ENCODE data around the gene WNT1.
A peak's percentile ranks its signal among the peaks of the same experiment; 100 is the strongest.

WNT1 gene

DNA sequence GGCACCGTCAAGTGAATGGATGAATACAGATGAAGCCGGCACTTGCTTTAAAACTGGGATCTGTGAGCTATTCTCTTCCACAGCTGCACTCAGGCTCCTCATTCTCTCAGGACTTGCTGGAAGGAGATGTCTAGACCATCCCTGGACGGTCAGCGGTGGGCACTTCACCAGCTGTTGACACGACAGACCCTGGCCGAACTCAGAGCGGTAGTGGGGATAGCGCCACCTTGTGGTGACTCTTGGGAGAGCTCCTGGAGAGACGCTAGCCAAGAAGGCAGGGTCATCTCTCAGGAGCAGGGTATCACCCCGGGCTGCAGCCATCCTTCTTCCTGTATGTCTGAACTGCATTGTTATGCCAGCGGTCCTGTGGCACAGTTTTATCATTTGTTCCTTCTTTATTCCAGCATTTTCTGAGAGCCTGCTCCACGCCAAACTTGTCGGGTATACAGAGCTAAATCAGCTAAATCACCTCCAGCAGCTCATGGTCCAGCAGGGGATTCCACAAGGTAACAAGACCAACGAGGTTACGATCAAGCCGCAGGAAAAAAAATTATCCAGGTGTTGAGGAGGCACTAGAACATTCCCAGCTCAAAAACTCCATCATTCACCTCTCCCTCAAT lies 10.0 kb downstream of the WNT1 start:
- TF ChIP-seq CTCF (conservative IDR thresholded peaks at IDR 0.05; ENCODE audit: low read length) = peak; percentile 85
- H3K4me3 ChIP-seq (ENCODE audit: low read length) = no peak overlapping the region
- DNase-seq (ENCODE audit: low read depth) = no peak

DNA sequence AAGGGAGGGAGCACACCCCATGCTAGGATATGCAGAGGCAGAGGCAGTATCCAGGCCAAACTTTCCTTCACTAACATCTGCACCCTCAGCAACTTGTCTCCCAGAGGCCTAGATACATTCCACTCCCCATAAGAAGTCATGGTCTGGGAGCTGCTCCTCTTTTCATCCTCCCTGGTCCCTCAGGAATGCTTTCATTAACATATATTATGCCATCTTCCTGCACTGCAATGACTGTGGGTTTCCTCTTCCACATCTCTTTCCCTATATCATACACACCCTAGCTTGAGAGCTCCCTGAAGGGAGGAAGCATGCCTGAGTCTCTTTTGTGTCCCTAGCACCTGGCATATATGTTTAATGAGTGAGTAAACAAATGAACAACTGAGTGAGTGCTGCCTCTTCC lies 12.4 kb downstream of the WNT1 start:
- DNase-seq (ENCODE audit: low read depth) = no peak
- no peak for TF ChIP-seq CTCF (conservative IDR thresholded peaks at IDR 0.05; ENCODE audit: low read length)
- H3K4me3 ChIP-seq (ENCODE audit: low read length) = no peak overlapping the region

DNA sequence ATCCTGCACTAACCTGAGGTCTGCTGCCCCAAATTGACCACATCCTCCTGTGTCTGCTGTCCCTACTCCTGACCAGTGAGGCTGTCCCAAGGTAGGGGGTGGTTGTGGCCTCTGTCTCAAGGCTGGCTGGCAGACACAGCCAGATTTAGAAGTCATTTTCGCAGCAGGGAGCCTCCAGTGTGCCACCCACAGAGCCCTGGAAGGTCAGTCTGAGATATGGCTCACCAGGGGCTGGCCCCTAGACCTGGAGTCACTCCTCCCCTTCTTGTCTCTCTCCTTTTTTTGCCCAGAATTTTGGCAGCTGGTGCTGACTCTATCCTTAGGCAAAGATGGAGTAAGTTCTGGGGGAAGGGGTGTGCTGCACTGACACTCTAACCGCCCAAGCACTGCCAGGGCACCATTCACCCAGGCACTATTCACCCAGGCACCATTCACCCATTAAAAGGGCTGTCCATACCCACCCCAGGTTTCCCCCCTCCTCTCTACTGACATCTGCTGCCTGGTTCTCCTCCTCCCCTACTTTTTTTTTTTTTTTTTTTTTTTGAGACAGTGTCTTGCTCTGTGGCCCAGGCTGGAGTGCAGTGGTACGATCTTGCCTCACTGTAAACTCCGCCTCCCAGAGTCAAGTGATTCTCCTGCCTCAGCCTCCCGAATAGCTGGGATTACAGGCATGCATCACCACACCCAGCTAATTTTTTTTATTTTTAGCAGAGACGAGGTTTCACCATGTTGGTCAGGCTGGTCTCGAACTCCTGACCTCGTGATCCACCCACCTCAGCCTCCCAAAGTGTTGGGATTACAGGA lies 13.3 kb downstream of the WNT1 start:
- no peak for TF ChIP-seq CTCF (conservative IDR thresholded peaks at IDR 0.05; ENCODE audit: low read length)
- H3K4me3 ChIP-seq (ENCODE audit: low read length) = no peak overlapping the region
- no peak for DNase-seq (ENCODE audit: low read depth)

DNA sequence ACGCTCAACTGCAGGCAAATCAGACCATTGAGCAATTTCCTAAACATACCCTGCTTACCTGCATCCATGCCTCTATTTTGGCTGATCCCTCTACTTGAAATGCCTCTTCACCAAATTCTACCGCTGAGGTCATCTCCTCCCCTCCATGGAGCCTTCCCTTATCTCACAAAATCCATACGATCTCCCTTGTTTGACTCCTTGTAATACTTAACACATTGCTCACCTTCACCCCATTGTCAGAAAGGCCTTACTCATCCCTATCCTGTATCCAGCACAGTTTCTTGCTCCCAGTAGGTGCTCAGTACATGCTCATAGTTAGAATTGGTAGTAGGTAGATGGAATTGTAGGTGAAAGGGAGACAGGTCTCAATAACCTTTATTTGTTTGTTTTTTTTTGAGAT lies 15.7 kb downstream of the WNT1 start:
- no peak for TF ChIP-seq CTCF (conservative IDR thresholded peaks at IDR 0.05; ENCODE audit: low read length)
- no peak for DNase-seq (ENCODE audit: low read depth)
- no peak overlapping the region for H3K4me3 ChIP-seq (ENCODE audit: low read length)

DNA sequence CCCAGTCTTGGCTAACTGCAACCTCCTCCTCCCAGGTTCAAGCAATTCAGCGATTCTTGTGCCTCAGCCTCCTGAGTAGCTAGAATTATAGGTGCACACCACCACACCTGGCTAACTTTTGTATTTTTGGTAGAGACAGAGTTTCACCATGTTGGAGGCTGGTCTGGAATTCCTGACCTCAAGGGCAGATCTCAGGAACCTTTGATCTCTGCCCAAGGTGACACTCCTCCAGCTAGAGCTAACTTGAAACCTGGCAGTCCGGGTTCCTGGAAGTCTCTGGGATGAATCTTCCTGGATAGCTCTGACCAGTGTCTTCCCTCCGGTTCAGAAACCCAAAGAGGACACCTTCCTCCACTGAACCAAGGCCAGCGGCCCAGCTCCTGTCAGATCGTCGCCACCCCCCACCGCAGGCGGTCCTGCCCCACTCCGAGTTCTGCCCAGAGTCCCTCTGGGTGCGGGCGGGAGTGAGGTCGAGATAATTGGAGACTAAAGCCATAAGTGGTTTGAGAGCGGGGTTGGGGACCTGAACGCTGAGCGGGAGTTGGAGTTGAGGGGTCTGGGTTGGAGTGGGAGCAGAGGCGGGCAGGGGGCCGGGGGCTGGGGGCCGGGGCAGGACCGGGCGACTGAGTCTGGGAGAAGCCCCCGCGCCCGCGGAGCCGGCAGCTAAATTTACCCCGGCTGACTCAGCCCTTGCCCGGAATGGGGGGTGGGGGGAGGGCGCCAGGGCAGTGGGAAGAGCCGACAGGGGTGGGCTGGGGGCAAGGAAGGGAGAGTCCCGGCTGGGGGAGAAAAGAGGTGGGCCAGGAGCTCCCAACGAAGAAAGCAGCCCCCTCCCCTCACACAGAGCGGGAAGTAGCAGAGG lies 16.3 kb downstream of the WNT1 start:
- DNase-seq (ENCODE audit: low read depth) = no peak
- no peak overlapping the region for H3K4me3 ChIP-seq (ENCODE audit: low read length)
- no peak for TF ChIP-seq CTCF (conservative IDR thresholded peaks at IDR 0.05; ENCODE audit: low read length)

GRCh38 chr12:48995086-48995879 lies 17.2 kb downstream of the WNT1 start:
- H3K4me3 ChIP-seq (ENCODE audit: low read length) = peak overlapping the region; percentile 39
- peak; percentile 73 for TF ChIP-seq CTCF (conservative IDR thresholded peaks at IDR 0.05; ENCODE audit: low read length)
- DNase-seq (ENCODE audit: low read depth) = peak; percentile 75
